ENCODE measurements around the gene ZMYND12.
A peak's percentile ranks its signal among the peaks of the same experiment; 100 is the strongest.
"Not testable (repeated sequence)": the region's sequence is repeated elsewhere in the genome, so short reads cannot be mapped to it uniquely, and the experiment has no call there.

Gene ZMYND12, protein sequence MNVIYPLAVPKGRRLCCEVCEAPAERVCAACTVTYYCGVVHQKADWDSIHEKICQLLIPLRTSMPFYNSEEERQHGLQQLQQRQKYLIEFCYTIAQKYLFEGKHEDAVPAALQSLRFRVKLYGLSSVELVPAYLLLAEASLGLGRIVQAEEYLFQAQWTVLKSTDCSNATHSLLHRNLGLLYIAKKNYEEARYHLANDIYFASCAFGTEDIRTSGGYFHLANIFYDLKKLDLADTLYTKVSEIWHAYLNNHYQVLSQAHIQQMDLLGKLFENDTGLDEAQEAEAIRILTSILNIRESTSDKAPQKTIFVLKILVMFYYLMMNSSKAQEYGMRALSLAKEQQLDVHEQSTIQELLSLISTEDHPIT

DNA sequence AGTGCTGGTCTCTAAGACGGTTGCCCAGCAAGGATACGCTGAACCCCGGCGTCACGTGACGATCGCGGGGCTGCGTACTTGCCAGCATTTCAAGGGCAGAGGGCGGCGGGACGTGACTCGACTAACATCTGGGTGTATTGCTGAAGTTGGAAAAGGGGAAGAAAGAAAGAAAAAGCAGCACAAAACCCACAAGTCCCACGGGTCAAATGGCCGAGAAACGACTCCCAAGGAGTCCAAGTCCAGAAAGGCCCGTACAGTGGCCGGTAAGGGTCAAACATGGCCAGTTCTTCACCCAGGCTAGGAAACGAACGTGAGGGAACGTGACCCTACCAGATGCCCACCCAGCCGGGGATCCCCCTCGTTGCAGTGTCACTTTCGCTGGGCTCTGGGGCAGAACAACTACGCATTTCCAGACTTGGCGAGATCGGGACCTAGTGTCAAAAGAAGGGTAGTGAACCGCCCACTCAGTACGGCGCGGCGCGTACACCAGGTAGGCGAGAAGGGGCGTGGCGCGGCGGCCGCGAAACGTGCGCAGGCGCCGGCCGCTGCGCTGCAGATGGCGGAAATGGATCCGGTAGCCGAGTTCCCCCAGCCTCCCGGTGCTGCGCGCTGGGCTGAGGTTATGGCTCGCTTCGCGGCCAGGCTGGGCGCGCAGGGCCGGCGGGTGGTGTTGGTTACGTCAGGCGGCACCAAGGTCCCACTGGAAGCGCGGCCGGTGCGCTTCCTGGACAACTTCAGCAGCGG is at the start of gene ZMYND12, which contains the start of gene PPCS:
Gene ZMYND12, minus strand, starts transcription at position 13 of the 744 bp plus-strand sequence. CDS start 25 bp downstream, outside the sequence.
Gene PPCS, plus strand, starts transcription at position 534 of the 744 bp plus-strand sequence. Its CDS starts 23 bp downstream, at position 557.
- DNase-seq (ENCODE audit: low read depth in 2 of 2): peak; percentile 76

DNA sequence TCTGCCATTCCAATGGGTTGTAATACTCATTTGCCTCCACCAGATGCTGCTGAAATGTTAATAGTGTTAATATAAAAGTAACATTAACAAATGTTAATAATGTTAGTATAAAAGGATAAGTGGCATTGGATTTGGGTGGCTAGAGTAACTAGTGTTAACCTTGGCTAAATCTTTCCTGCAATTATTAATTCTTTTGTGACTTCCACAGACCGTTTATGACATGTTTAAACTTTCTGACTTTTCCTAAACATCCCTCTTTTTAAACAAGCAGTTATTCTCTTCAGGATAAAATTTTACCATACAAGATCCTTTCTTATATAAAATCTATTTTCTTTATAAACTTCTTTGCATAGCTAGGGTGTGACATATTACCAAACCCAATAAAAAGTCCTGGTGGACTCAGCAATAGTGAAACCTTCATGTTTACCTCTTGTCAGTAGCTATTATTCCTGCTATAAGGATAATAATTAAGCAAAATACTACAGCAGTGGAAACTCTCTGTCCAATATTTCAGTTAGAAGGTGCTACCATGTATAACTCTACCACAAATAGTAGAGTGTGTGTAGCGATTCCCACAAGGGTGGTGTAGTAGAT is 48.8 kb upstream of the ZMYND12 start:
- no peak for DNase-seq (ENCODE audit: low read depth in 2 of 2)

DNA sequence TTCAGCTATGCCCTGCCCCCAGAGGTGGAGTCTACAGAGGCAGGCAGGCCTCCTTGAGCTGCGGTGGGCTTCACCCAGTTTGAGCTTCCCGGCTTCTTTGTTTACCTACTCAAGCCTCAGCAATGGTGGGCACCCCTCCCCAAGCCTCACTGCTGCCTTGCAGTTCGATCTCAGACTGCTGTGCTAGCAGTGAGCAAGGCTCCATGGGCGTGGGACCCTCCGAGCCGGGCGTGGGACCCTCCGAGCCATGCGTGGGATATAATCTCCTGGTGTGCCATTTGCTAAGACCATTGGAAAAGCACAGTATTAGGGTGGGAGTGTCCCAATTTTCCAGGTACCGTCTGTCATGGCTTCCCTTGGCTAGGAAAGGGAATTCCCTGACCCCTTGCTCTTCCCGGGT is 46.2 kb upstream of the ZMYND12 start:
- DNase-seq (ENCODE audit: low read depth in 2 of 2): not testable (repeated sequence)

DNA sequence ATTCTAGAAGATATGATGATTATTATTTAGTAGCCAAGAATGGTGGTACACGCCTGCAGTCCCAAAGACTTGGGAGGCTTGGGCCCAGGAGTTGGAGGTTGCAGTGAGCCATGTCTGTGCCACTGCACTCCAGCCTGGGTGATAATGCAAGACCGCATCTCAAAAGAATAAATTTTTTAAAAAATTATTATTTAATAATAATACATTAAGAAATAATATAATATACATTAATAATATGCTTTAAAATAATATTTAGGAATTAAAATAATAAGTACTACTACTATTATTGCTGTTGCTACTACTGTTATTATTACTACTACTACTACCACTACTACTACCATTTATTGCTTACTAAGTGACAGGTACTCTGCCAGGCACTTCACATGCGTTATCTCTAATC is 34.4 kb upstream of the ZMYND12 start:
- no peak for DNase-seq (ENCODE audit: low read depth in 2 of 2)

DNA sequence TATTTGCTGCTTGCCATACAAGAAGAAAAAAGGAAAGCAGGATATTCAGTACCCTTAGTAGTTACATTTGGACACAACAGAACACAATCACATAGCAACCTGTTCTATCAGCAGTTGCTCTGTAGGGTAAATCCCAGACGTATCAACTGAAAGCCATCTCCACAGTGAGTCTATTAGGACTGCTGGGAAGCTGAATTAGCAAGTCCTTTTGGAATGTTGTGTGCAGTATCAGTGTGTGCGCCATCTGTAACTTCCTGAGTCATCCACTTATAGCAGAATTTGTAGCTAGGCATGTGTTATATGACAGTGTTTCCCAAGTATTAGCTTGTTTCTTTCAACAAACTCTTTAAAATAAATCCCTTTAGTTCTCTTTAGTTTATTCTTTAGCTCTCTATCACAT is 28.6 kb upstream of the ZMYND12 start:
- no peak for DNase-seq (ENCODE audit: low read depth in 2 of 2)

DNA sequence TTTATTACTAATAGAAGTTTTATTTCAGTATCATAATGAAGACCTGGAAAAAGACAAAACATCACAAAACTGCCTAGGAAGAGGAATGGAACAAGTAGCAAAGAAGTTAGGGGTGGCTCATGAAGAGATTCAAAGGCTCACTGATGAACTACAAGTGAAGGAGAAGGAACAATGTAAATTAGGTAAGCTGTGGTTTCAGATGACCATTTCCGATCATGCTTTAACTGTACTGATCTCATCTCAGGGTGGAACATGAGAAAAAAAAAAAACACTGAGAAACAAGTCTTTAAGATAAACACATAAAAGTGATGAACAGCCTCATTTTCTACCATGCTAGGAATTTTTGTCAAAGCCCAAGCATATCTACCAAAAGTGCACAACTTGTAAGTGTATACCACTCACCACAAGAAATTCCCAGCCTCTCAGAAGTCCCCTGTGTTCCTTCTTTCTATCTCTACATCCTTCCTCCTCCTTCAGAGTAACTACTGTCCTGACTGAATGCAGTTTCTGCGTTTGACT is 26.9 kb upstream of the ZMYND12 start:
- DNase-seq (ENCODE audit: low read depth in 2 of 2): no peak

DNA sequence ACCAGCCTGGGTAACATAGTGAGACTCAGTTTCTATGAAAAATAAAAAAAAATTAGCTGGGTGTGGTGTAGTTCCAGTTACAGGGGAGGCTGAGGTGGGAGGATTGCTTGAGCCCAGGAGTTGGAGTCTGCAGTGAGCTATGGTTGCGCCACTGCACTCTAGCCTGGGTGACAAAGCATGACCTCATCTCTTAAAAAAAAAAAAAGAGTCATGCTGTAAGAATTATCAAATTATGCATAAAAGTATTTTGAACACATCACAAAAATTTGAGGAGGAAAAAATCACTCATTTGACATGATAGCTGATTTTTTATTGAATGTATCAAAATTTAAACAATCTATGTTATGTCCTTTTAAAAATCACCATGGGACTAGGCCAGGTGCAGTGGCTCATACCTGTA is 25.1 kb upstream of the ZMYND12 start:
- no peak for DNase-seq (ENCODE audit: low read depth in 2 of 2)

DNA sequence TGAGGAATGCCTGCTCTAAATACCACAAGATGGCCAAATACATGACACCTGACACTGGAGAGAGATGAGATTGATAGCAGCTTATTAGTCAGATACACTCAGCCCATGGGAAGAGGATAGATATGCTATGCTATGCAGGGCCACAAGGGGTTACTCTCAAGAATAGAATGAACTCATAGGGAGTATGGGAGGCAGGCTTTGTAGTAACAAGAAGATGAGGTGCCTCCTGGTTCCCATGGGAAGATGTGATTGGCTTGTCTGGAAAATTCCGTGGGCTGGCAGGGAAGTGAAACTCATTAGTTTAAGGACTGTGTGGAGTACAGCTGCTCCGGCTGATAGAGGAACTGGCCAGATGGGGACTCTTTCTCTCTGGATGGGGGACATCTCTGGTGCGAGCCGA is 23.8 kb upstream of the ZMYND12 start:
- DNase-seq (ENCODE audit: low read depth in 2 of 2): no peak

DNA sequence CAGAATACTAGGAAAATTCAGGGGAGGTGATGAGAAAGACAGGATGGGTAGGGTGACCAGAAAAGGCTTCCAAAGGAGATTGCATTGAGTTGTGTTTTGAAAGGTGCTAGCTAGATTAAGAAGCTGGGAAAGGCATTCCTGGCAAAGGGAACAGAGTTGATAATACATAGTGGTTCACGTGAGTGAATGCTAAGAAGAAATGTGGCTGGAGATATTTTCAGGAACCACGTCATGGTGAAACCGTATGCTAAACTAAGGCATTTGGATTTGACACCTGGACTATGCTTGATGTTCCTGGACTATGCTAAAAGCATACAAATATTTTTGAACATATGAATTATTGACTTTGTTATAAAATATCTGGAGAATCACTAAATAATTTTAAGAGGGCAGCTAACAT is 22.0 kb upstream of the ZMYND12 start:
- DNase-seq (ENCODE audit: low read depth in 2 of 2): no peak

DNA sequence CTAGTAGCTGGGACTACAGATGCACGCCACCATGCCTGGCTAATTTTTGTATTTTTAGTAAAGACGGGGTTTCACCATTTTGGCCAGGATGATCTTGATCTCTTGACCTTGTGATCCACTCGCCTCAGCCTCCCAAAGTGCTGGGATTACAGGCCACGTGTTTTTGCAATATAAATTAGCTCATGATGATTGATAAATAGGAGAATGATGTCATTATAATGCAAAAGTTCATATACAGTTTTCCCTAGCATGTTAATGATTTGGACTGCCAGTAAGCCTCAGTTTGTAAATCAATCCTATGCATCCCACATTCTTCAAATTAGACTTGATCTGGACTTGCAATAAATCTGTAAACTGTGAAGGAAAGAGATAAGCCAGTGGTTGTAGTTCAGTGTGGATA is 21.5 kb upstream of the ZMYND12 start:
- DNase-seq (ENCODE audit: low read depth in 2 of 2): not testable (repeated sequence)

DNA sequence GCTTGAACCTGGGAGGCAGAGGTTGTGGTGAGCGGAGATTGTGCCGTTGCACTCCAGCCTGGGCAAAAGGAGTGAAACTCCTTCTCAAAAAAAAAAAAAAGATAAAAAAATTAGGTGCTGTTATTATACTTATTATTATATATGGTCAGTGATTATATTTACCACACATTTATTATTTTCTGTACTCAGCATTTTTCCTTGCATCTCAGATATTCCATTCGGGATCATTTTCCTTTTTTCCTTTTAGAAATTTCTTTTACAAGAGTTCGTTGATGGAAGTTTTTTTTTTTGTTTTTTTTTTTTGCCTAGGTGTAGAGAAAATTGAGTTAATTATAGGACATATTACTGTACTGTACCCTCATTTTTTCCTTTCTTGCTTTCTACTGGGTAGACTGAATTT is 20.8 kb upstream of the ZMYND12 start:
- no peak for DNase-seq (ENCODE audit: low read depth in 2 of 2)

DNA sequence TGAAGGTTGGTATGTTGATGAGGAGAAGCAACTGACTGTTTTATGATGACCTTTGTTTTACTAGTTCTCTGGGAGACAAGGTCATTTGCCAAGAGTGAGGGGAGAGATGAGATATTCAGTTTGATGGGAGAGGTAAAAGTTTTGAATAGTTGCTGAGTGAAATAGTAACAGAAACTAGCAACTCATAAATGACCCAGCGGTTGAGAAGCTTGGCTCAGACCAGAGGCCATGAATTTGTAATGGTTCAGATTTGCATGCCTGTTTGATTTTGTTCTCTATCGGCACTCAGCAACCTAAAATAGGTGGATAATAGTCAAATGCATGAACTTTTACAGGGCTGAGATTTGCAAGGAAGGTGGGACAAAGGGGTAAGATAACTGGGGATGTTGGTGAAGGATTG is 13.9 kb upstream of the ZMYND12 start:
- DNase-seq (ENCODE audit: low read depth in 2 of 2): no peak

DNA sequence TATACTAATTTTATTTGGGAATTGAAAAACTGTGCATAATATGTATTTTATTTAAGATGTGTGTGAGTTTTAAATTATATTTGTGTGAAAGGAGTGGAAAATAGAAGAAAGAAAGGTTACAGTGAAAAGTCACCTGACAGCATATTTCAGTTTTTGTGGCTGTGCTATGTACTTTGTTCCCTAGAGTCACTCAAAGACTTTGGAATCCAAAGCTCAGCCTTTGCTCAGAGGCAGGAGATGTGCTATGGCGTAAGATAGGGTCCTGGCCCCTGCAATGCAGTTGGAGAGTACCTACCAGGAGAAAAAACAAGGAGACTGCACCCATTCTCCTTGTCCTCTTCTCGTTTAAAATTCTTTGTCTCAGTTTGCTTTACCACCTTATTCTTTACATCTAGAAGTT is 10.2 kb upstream of the ZMYND12 start:
- DNase-seq (ENCODE audit: low read depth in 2 of 2): no peak

DNA sequence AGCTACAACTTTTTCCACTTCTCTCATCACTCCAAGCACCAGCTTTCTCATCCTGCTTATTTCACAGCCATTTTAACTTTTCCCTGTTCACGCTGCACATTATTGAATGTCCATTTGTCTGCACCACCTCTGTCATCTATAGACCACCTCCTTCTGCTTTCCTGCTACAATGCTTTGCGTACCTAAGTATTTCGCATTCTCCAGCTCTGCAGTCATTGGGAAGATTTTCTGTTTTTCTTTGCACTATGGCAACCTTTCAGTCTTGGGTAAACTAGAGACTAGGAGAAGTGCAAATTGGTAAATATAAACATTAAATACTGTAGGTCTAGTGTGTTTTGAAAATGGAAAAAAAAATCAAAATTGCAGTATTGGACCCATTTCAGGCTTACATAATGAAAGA is 8.1 kb upstream of the ZMYND12 start:
- DNase-seq (ENCODE audit: low read depth in 2 of 2): no peak

DNA sequence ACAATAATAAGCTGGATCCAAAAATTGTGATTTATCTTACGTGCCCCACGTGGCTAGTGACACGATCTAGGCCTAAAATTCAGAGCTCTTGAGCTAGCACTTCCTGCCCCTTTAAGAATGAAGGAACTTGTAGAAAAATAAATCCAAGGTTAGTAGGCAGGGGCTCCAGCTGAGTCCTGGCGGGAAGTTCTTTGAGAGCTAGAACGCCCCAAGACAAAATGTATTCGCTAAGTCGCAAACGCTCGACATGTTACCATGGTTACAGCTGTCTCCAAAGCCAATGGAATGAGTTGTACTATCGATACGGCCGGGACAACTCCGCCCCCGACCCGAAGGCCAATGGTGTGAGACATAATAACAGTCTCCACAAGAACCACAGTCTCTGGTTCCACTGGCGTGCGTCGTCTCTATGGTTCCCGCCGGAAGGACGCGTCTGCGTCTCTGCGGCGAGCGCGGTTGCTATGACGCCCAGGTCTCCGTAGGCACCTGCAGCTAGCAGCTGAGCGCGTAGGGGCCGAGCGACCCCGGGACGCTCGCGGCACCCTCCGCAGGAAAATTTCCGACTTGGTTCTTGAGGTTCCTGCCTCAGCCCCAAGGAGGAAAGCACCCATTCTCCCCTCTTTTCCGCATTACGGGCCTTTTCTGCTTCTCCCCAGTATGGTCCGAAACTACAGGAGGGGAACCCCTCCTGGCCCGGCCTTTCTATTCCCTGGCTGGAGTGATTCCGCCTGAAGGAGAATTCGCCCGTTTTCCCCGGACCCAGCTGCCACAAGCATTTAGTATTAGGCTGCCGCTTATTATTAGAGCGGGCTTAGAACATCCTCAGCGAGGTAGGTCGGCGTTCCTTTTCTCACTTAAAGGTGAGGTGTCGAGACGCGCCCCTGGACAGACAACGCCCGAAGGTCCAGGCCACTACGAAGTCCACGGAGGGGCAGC is 7.3 kb upstream of the ZMYND12 start, which contains the start of gene CCDC30:
Gene CCDC30, plus strand, starts transcription at position 459 of the 936 bp plus-strand sequence. CDS start 17,266 bp downstream, outside the sequence.
- DNase-seq (ENCODE audit: low read depth in 2 of 2): peak; percentile 87 to 90

DNA sequence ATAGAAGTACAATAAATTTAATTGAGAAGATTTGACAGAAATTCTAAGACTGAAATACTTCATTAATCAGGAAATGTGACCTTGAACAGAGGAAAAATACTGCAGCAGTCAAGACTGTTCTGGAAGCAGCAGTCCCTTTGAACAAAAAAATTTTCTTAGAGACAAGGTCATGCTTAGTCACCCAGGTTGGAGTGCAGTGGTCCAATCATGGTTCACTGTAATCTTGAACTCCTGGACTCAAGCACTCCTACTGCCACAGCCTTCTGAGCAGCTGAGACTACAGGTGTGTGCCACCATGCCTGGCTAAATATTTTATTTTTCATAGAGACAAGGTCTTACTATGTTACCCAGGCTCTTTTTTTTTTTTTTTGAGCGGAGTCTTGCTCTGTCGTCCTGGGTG is 5.4 kb upstream of the ZMYND12 start:
- DNase-seq (ENCODE audit: low read depth in 2 of 2): no peak

DNA sequence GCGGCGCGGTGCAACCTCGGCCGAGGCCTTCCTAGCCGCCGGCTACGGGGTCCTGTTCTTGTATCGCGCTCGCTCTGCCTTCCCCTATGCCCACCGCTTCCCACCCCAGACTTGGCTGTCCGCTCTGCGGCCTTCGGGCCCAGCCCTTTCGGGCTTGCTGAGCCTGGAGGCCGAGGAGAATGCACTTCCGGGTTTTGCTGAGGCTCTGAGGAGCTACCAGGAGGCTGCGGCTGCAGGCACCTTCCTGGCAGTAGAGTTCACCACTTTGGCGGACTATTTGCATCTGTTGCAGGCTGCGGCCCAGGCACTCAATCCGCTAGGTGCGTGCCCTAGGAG is 900 bp upstream of the ZMYND12 start:
- DNase-seq (ENCODE audit: low read depth in 2 of 2): peak; percentile 11 to 37

DNA sequence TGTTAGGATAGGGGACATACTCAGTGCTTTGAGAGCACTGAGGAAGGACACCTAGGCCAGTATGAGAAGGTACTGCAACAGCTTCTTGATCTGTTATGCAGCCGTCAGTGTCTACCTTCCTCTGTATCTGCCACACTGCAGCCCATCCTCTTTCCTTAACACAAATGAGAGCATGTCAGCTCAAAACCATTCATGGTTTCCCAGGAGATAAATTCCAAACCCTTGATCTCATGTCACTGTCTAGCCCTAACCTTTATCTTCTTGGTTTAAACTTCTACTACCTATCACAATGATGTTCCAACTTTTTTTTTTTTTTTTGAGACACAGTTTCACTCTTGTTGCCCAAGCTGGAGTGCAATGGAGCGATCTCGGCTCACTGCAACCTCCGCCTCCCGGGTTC is 1.4 kb downstream of the ZMYND12 start:
- no peak for DNase-seq (ENCODE audit: low read depth in 2 of 2)

DNA sequence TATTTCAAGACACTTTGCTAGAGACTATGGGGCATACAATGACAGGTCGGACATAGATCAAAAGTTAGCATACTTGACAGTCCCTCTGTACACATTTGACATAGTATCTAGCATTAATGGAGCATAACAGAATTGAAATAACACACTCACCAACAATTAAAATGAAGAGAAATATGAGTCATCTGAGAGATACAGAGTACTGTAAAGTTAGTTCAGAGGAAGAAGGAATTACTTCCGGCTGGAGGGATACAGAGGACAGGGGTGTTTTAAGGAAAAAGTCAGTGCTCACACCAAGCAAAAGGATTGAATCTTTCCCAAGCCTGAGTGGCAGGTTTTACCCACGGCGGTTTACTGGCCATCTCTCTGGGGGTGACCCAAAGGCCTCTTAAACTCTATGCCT is 2.4 kb downstream of the ZMYND12 start:
- no peak for DNase-seq (ENCODE audit: low read depth in 2 of 2)

DNA sequence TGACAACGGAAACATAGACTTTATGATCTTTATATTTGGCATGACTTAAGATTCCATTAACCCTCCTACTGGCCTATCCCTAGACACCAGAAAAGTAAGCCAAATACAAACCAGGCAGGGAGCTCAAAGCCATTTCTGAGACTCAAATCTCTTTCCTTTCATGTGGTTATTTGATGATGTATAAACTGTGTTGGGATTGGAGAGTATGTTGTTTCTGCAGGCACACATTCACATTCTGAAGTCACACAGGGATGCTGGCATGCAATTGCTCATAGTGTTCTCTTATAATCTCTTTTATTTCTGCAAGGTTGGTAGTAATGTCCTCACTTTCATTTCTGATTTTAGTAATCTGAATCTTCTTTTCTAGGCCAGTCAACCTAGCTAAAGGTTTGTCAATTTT is 5.8 kb downstream of the ZMYND12 start:
- no peak for DNase-seq (ENCODE audit: low read depth in 2 of 2)

DNA sequence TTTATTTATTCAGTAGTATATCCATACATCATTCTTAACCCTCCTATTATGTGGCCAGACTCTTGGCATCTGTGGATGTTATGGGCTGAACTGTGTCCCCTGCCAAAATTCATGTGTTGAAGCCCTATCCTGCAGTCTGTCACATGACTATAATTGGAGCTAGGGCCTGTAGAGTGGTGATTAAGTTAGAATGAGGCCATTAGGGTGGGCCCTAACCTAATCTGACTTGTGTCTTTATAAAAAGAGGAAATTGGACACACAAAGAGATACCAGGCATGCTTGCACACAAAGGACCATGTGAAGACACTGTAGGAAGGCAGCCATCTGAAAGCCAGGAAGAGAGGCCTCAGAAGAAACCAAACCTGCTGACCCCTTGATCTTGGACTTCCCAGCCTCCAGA is 6.6 kb downstream of the ZMYND12 start:
- DNase-seq (ENCODE audit: low read depth in 2 of 2): no peak

Data from stimulated activated CD8-positive, alpha-beta memory T cell treated with anti-CD3 and anti-CD28 coated beads, Interleukin-7, amount 100 ng/mL, for 1 hour (primary cell).